Measurements from ENCODE around the gene SLC25A15.
"Not testable (repeated sequence)": the region's sequence is repeated elsewhere in the genome, so short reads cannot be mapped to it uniquely, and the experiment has no call there.

The SLC25A15 gene

GRCh38 chr13:40813667-40814454 is 24.4 kb downstream of the SLC25A15 start:
- peak; percentile 14 for DNase-seq (ENCODE audit: low spot score)

- DNase-seq (ENCODE audit: low spot score) = no peak
These were observed 25.4 kb downstream of the SLC25A15 start for GRCh38 chr13:40814803-40815202.

- no peak for DNase-seq (ENCODE audit: low spot score)
These were observed 29.5 kb downstream of the SLC25A15 start for GRCh38 chr13:40818926-40819325.

- no peak for DNase-seq (ENCODE audit: low spot score)
These were observed 30.4 kb downstream of the SLC25A15 start for GRCh38 chr13:40819797-40820315.

- not testable (repeated sequence) for DNase-seq (ENCODE audit: low spot score)
These were observed 50.3 kb downstream of the SLC25A15 start for GRCh38 chr13:40839725-40840124.

- DNase-seq (ENCODE audit: low spot score) = not testable (repeated sequence)
These were observed 51.5 kb downstream of the SLC25A15 start for GRCh38 chr13:40840955-40841354.
